Neural cell (in vitro differentiated cells): ENCODE measurements around the gene P4HTM. TPM values are rescaled to one million over a fixed set of nuclear protein-coding genes. Genes with fewer than 3 reads are reported as not detected.

Experiments used
- H2AFZ ChIP-seq: fragments of 200-600, 300-800 bp; sonication (generic), shearing (Covaris generic); 2 replicates; pipeline ENCODE4 v1.6.0; 2014; ENCODE audit warnings: low read depth, mild to moderate bottlenecking, antibody characterized with exemption, low read length, moderate library complexity
- H3F3A ChIP-seq: fragments of 200-600 bp; shearing (Covaris generic); 2 replicates; pipeline ENCODE4 v1.6.1; 2016; ENCODE audit warnings: mild to moderate bottlenecking, moderate library complexity, mixed read lengths, antibody characterized with exemption, low read length; ENCODE audit not compliant: insufficient read depth, poor library complexity, severe bottlenecking
- H3K27ac ChIP-seq: fragments of 200-600, 300-800 bp; sonication (generic), shearing (Covaris generic); 2 replicates; pipeline ENCODE4 v1.5.1; 2014; ENCODE audit warnings: mild to moderate bottlenecking, low read length, moderate library complexity
- H3K27me3 ChIP-seq: fragments of 300-800, 200-600 bp; sonication (generic), shearing (Covaris generic); 2 replicates; pipeline ENCODE4 v1.6.0; 2014; ENCODE audit warnings: mild to moderate bottlenecking, low read depth, low read length, moderate library complexity; ENCODE audit not compliant: insufficient read depth
- H3K36me3 ChIP-seq: fragments of 300-800, 200-600 bp; sonication (generic), shearing (Covaris generic); 2 replicates; pipeline ENCODE4 v1.5.1; 2014; ENCODE audit warnings: mild to moderate bottlenecking, antibody characterized with exemption, low read length, moderate library complexity; ENCODE audit not compliant: insufficient read depth
- H3K4me2 ChIP-seq: fragments of 300-800, 200-600 bp; sonication (generic), shearing (Covaris generic); 2 replicates; pipeline ENCODE4 v1.6.0; 2014; ENCODE audit warnings: mild to moderate bottlenecking, low read length
- H3K4me3 ChIP-seq: fragments of 300-800, 200-600 bp; sonication (generic), shearing (Covaris generic); 2 replicates; pipeline ENCODE4 v1.5.1; 2014; ENCODE audit warnings: mild to moderate bottlenecking, low read length, moderate library complexity
- H3K79me2 ChIP-seq: fragments of 200-600 bp; shearing (Covaris generic); replicated peaks from 2 replicates; pipeline ENCODE4 v1.6.0; 2014; ENCODE audit warnings: mild to moderate bottlenecking, low read length, moderate library complexity; ENCODE audit not compliant: insufficient read depth
- H3K9ac ChIP-seq: fragments of 300-800, 200-600 bp; sonication (generic), shearing (Covaris generic); 2 replicates; pipeline ENCODE4 v1.6.1; 2016; ENCODE audit warnings: mild to moderate bottlenecking, low read length, mixed read lengths
- H3K9me2 ChIP-seq: fragments of 200-600 bp; shearing (Covaris generic); 2 replicates; pipeline ENCODE4 v1.6.1; 2016; ENCODE audit warnings: mild to moderate bottlenecking, low read length, mixed read lengths; ENCODE audit not compliant: insufficient read depth
- H3K9me3 ChIP-seq: fragments of 200-600, 300-800 bp; sonication (generic), shearing (Covaris generic); 2 replicates; pipeline ENCODE4 v1.6.1; 2016; ENCODE audit warnings: mild to moderate bottlenecking, mixed run types, low read length, moderate library complexity, mixed read lengths
- H4K20me1 ChIP-seq: fragments of 200-600 bp; shearing (Covaris generic); 2 replicates; pipeline ENCODE4 v1.6.1; 2016; ENCODE audit warnings: mild to moderate bottlenecking, mixed run types; ENCODE audit not compliant: insufficient read depth
- EP300 ChIP-seq: fragments of 450-650 bp; conservative IDR thresholded peaks from 2 replicates; pipeline ENCODE4 v1.6.1; 2014; ENCODE audit warnings: antibody characterized with exemption, mild to moderate bottlenecking, moderate library complexity; ENCODE audit not compliant: poor library complexity, severe bottlenecking
- EZH2 ChIP-seq: fragments of 200-600, 300-800 bp; shearing (Covaris generic), sonication (generic); IDR thresholded peaks from 2 replicates; pipeline ENCODE4 v1.6.1; 2014; ENCODE audit warnings: antibody characterized with exemption, low read length, borderline replicate concordance, mild to moderate bottlenecking; ENCODE audit not compliant: insufficient read depth, poor library complexity, severe bottlenecking
- MXI1 ChIP-seq: fragments of 450-650 bp; conservative IDR thresholded peaks from 2 replicates; pipeline ENCODE4 v1.6.1; 2014; ENCODE audit warnings: antibody characterized with exemption, mild to moderate bottlenecking; ENCODE audit not compliant: poor library complexity, severe bottlenecking
- POLR2AphosphoS5 ChIP-seq: IDR thresholded peaks from 2 replicates; pipeline ENCODE4 v1.6.1; 2012
- RAD21 ChIP-seq: fragments of 450-650 bp; conservative IDR thresholded peaks from 2 replicates; pipeline ENCODE4 v1.6.1; 2014; ENCODE audit warnings: antibody characterized with exemption, mild to moderate bottlenecking, moderate library complexity
- SMC3 ChIP-seq: fragments of 450-650 bp; conservative IDR thresholded peaks from 2 replicates; pipeline ENCODE4 v1.6.1; 2014; ENCODE audit warnings: antibody characterized with exemption, mild to moderate bottlenecking, moderate library complexity; ENCODE audit not compliant: poor library complexity
- TAF1 ChIP-seq: IDR thresholded peaks from 2 replicates; pipeline ENCODE4 v1.6.1; 2012; ENCODE audit warnings: low read depth
- polyA plus RNA-seq: library from polyadenylated mRNA; depleted of rRNA; stranded (reverse); fragments of >200 nt; gene quantifications from 2 replicates; pipeline ENCODE4 v1.2.3, GENCODE V29; 2014
- TF ChIP-seq, protein P1 (sequence below): fragments of 450-650 bp; IDR thresholded peaks from 2 replicates; pipeline ENCODE4 v1.5.1; 2014; ENCODE audit warnings: antibody characterized with exemption, mild to moderate bottlenecking, moderate library complexity; ENCODE audit not compliant: poor library complexity, severe bottlenecking
- TF ChIP-seq, protein P2 (sequence below): IDR thresholded peaks from 2 replicates; pipeline ENCODE4 v1.6.1; 2012; ENCODE audit warnings: borderline replicate concordance

The P4HTM gene
- polyA plus RNA-seq, 1 donor from 2014 or later = 97.3 TPM

DNA sequence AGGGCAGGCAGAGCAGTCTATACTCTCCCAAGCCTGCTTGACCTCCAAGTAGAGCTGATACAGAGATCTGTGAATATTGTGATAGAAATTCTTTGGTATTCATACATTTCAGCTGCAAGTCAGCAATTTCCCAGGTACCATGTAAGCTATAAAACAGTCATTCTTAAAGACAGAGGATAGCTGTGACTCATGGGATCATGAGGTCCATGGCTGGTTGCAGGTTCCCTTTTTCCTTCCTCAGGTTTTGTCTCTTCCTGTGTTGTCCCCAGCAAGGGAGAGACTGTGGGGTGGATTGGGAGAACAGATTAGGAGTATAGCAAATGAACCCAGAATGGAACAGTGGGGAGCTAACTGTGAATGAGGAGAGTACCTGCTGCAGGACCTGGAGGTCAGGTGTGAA is 5.4 kb upstream of the P4HTM start:
- Histone ChIP-seq H2AFZ (no peak overlapping the region), H3F3A (peaks cover 6% of the 10 kb centered on the region), H3K36me3 (no peaks in the 10 kb centered on the region), H4K20me1 (no peaks in the 10 kb centered on the region), H3K9me2 (no peaks in the 10 kb centered on the region), H3K9ac (no peak overlapping the region), H3K27me3 (no peaks in the 10 kb centered on the region), H3K4me2 (no peak overlapping the region), H3K4me3 (no peak overlapping the region), H3K79me2 (no peaks in the 10 kb centered on the region), H3K27ac (no peak overlapping the region), H3K9me3 (no peaks in the 10 kb centered on the region)
- TF ChIP-seq EZH2 (no peak), TAF1 (no peak), EP300 (no peak), POLR2AphosphoS5 (no peak), MXI1 (no peak), RAD21 (no peak), SMC3 (no peak)
- TF ChIP-seq, protein P1, sequence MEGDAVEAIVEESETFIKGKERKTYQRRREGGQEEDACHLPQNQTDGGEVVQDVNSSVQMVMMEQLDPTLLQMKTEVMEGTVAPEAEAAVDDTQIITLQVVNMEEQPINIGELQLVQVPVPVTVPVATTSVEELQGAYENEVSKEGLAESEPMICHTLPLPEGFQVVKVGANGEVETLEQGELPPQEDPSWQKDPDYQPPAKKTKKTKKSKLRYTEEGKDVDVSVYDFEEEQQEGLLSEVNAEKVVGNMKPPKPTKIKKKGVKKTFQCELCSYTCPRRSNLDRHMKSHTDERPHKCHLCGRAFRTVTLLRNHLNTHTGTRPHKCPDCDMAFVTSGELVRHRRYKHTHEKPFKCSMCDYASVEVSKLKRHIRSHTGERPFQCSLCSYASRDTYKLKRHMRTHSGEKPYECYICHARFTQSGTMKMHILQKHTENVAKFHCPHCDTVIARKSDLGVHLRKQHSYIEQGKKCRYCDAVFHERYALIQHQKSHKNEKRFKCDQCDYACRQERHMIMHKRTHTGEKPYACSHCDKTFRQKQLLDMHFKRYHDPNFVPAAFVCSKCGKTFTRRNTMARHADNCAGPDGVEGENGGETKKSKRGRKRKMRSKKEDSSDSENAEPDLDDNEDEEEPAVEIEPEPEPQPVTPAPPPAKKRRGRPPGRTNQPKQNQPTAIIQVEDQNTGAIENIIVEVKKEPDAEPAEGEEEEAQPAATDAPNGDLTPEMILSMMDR = no peak
- TF ChIP-seq, protein P2, sequence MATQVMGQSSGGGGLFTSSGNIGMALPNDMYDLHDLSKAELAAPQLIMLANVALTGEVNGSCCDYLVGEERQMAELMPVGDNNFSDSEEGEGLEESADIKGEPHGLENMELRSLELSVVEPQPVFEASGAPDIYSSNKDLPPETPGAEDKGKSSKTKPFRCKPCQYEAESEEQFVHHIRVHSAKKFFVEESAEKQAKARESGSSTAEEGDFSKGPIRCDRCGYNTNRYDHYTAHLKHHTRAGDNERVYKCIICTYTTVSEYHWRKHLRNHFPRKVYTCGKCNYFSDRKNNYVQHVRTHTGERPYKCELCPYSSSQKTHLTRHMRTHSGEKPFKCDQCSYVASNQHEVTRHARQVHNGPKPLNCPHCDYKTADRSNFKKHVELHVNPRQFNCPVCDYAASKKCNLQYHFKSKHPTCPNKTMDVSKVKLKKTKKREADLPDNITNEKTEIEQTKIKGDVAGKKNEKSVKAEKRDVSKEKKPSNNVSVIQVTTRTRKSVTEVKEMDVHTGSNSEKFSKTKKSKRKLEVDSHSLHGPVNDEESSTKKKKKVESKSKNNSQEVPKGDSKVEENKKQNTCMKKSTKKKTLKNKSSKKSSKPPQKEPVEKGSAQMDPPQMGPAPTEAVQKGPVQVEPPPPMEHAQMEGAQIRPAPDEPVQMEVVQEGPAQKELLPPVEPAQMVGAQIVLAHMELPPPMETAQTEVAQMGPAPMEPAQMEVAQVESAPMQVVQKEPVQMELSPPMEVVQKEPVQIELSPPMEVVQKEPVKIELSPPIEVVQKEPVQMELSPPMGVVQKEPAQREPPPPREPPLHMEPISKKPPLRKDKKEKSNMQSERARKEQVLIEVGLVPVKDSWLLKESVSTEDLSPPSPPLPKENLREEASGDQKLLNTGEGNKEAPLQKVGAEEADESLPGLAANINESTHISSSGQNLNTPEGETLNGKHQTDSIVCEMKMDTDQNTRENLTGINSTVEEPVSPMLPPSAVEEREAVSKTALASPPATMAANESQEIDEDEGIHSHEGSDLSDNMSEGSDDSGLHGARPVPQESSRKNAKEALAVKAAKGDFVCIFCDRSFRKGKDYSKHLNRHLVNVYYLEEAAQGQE = no peak

DNA sequence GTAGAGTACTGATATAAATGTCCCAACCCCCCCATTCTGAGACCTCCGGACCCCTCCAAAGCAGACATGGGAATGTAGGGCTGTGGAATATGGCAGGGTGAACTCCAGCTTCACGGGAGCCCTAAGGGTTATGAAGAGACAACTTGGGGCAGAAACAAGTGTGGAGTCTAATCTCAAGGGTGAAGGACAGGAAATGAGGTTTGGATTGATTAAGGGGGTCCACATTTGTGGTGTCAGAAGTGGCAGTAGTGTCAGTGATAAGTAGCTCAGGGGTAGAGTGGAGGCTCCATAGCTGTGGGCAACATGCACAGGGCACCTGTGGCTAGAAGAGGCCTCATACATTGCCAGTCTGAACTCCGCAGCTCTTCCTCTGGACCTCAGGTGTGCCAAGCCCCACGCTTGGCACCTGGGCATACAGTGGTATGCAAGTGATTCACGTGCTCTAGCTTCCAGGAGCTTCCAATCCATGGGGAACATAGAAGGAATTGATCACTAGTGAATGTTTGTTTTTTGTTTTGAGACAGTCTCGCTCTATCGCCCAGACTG is 4.1 kb upstream of the P4HTM start:
- no peaks in the 10 kb centered on the region for H3K9me3 ChIP-seq
- H4K20me1 ChIP-seq = no peaks in the 10 kb centered on the region
- no peak overlapping the region for H2AFZ ChIP-seq
- H3K9ac ChIP-seq = no peak overlapping the region
- no peaks in the 10 kb centered on the region for H3K9me2 ChIP-seq
- TF ChIP-seq TAF1 (no peak), RAD21 (no peak)
- TF ChIP-seq, protein P1 = no peak
- H3F3A ChIP-seq = peaks cover 6% of the 10 kb centered on the region
- no peaks in the 10 kb centered on the region for H3K27me3 ChIP-seq
- H3K4me3 ChIP-seq = no peak overlapping the region
- no peak overlapping the region for H3K4me2 ChIP-seq
- no peak overlapping the region for H3K27ac ChIP-seq
- no peaks in the 10 kb centered on the region for H3K36me3 ChIP-seq
- H3K79me2 ChIP-seq = peaks cover 3% of the 10 kb centered on the region
